H9 (cell line): ENCODE data around the gene SPHKAP. TPM values are rescaled to one million over a fixed set of nuclear protein-coding genes. Genes with fewer than 3 reads are reported as not detected.

Experiments used
- DNase-seq: peaks from one replicate; pipeline ENCODE4 v3.0.0-alpha.2; 2017
- H2AFZ ChIP-seq: one replicate; pipeline ENCODE4 v1.6.1; 2013; ENCODE audit warnings: mild to moderate bottlenecking, low read length, control low read depth, moderate library complexity
- H2AK5ac ChIP-seq: 2 replicates; pipeline ENCODE4 v1.6.1; 2013; ENCODE audit warnings: low read length, control low read depth, mixed read lengths; ENCODE audit not compliant: insufficient read length
- H2BK120ac ChIP-seq: one replicate; pipeline ENCODE4 v1.6.1; 2013; ENCODE audit warnings: low read depth, mild to moderate bottlenecking, low read length, control low read depth, inconsistent platforms; ENCODE audit not compliant: poor library complexity, severe bottlenecking
- H2BK12ac ChIP-seq: 2 replicates; pipeline ENCODE4 v1.6.1; 2013; ENCODE audit warnings: low read length, control low read depth, mixed read lengths, low read depth; ENCODE audit not compliant: insufficient read length
- H2BK15ac ChIP-seq: 2 replicates; pipeline ENCODE4 v1.6.1; 2013; ENCODE audit warnings: low read depth, low read length, control low read depth
- H2BK20ac ChIP-seq: one replicate; pipeline ENCODE4 v1.6.1; 2013; ENCODE audit warnings: low read depth, mild to moderate bottlenecking, low read length, control low read depth, inconsistent platforms; ENCODE audit not compliant: poor library complexity, severe bottlenecking
- H2BK5ac ChIP-seq: 2 replicates; pipeline ENCODE4 v1.6.1; 2013; ENCODE audit warnings: low read length, control low read depth, mixed read lengths; ENCODE audit not compliant: insufficient read length
- H3K14ac ChIP-seq: 2 replicates; pipeline ENCODE4 v1.6.1; 2013; ENCODE audit warnings: low read length, control low read depth; ENCODE audit not compliant: insufficient read depth
- H3K18ac ChIP-seq: 2 replicates; pipeline ENCODE4 v1.6.1; 2013; ENCODE audit warnings: low read depth, mild to moderate bottlenecking, mixed read lengths, low read length, control low read depth; ENCODE audit not compliant: insufficient read length
- H3K23ac ChIP-seq: 2 replicates; pipeline ENCODE4 v1.6.1; 2013; ENCODE audit warnings: low read length, control low read depth, mixed read lengths, low read depth; ENCODE audit not compliant: insufficient read length
- H3K23me2 ChIP-seq: 2 replicates; pipeline ENCODE4 v1.6.1; 2013; ENCODE audit warnings: low read depth, mild to moderate bottlenecking, mixed read lengths, low read length, control low read depth; ENCODE audit not compliant: insufficient read length, poor library complexity, severe bottlenecking
- H3K27ac ChIP-seq: 2 replicates; pipeline ENCODE4 v1.5.1; 2013; ENCODE audit warnings: low read length, control low read depth, mixed read lengths, low read depth; ENCODE audit not compliant: insufficient read length
- H3K27me3 ChIP-seq: 2 replicates; pipeline ENCODE4 v1.6.1; 2013; ENCODE audit warnings: low read length, control low read depth, inconsistent platforms; ENCODE audit not compliant: insufficient read depth
- H3K4ac ChIP-seq: 2 replicates; pipeline ENCODE4 v1.6.1; 2013; ENCODE audit warnings: low read depth, mild to moderate bottlenecking, control low read depth, inconsistent platforms, low read length, moderate library complexity
- H3K4me1 ChIP-seq: 2 replicates; pipeline ENCODE4 v1.6.1; 2013; ENCODE audit warnings: low read length, control low read depth, inconsistent platforms; ENCODE audit not compliant: insufficient read depth
- H3K4me2 ChIP-seq: 2 replicates; pipeline ENCODE4 v1.6.1; 2013; ENCODE audit warnings: low read length, control low read depth, mixed read lengths; ENCODE audit not compliant: insufficient read length, insufficient read depth
- H3K56ac ChIP-seq: 2 replicates; pipeline ENCODE4 v1.6.1; 2013; ENCODE audit warnings: low read depth, mild to moderate bottlenecking, mixed read lengths, low read length, control low read depth; ENCODE audit not compliant: insufficient read length
- H3K79me1 ChIP-seq: 2 replicates; pipeline ENCODE4 v1.6.1; 2013; ENCODE audit warnings: low read depth, mild to moderate bottlenecking, moderate library complexity, low read length, control low read depth, inconsistent platforms; ENCODE audit not compliant: insufficient read depth, poor library complexity, severe bottlenecking
- H3K79me2 ChIP-seq: 2 replicates; pipeline ENCODE4 v1.6.1; 2013; ENCODE audit warnings: low read length, control low read depth, inconsistent platforms; ENCODE audit not compliant: insufficient read depth
- H3K9ac ChIP-seq: 2 replicates; pipeline ENCODE4 v1.6.1; 2013; ENCODE audit warnings: low read length, control low read depth, mixed read lengths; ENCODE audit not compliant: insufficient read length; ENCODE audit errors: extremely low read depth
- H3K9me3 ChIP-seq: one replicate; pipeline ENCODE4 v1.6.1; 2013; ENCODE audit warnings: low read depth, low read length, inconsistent platforms; ENCODE audit not compliant: control insufficient read depth
- H3T11ph ChIP-seq: one replicate; pipeline ENCODE4 v1.6.1; 2013; ENCODE audit warnings: mild to moderate bottlenecking, low read length, control low read depth, inconsistent platforms
- H4K20me1 ChIP-seq: one replicate; pipeline ENCODE4 v1.6.1; 2013; ENCODE audit not compliant: control insufficient read depth, insufficient read length, insufficient read depth
- H4K5ac ChIP-seq: 2 replicates; pipeline ENCODE4 v1.6.1; 2013; ENCODE audit warnings: low read depth, mild to moderate bottlenecking, mixed read lengths, low read length, control low read depth; ENCODE audit not compliant: insufficient read length
- H4K8ac ChIP-seq: replicated peaks from 2 replicates; pipeline ENCODE4 v1.6.1; 2013; ENCODE audit warnings: low read length, control low read depth, mixed read lengths, low read depth; ENCODE audit not compliant: insufficient read length
- H4K91ac ChIP-seq: 2 replicates; pipeline ENCODE4 v1.6.1; 2013; ENCODE audit warnings: low read depth, mild to moderate bottlenecking, moderate library complexity, mixed read lengths, low read length, control low read depth; ENCODE audit not compliant: insufficient read length
- H3K27ac Mint-ChIP-seq, 3 experiments: 2 replicates in 2 of 3; 3 replicates in 1 of 3; pipeline ENCODE4 v1.8.0; 2020 to 2021; ENCODE audit warnings: mixed read lengths in 3 of 3, mild to moderate bottlenecking in 1 of 3, moderate library complexity in 1 of 3
- H3K27me3 Mint-ChIP-seq: 2 replicates; pipeline ENCODE4 v1.8.0; 2021; ENCODE audit warnings: low read depth, mild to moderate bottlenecking, moderate library complexity, mixed read lengths
- H3K36me3 Mint-ChIP-seq, 3 experiments: 2 replicates in 2 of 3; 3 replicates in 1 of 3; pipeline ENCODE4 v1.8.0; 2020 to 2021; ENCODE audit warnings: low read depth in 3 of 3, mixed read lengths in 3 of 3; ENCODE audit not compliant: insufficient read depth in 1 of 3
- H3K4me1 Mint-ChIP-seq, 2 experiments: 2 replicates each; pipeline ENCODE4 v1.8.0; 2020; ENCODE audit warnings: mixed read lengths in 2 of 2
- H3K4me3 Mint-ChIP-seq, 2 experiments: 2 replicates in 1 of 2; 3 replicates in 1 of 2; pipeline ENCODE4 v1.8.0; 2020 to 2021; ENCODE audit warnings: mild to moderate bottlenecking in 2 of 2, mixed read lengths in 2 of 2, moderate library complexity in 1 of 2
- H3K9me3 Mint-ChIP-seq, 2 experiments: 2 replicates in 1 of 2; 3 replicates in 1 of 2; pipeline ENCODE4 v1.8.0; 2020; ENCODE audit warnings: mild to moderate bottlenecking in 2 of 2, mixed read lengths in 2 of 2, moderate library complexity in 1 of 2
- CTCF ChIP-seq: fragments of 200-600 bp; sonication (generic); conservative IDR thresholded peaks from 3 replicates; pipeline ENCODE4 v1.8.0; 2021; ENCODE audit warnings: antibody characterized with exemption, mild to moderate bottlenecking
- WGBS: extraction: QIAGEN DNeasy Blood & Tissue Kit; methylation state at CpG from one replicate; pipeline ENCODE4 v1.1.7; 2013; ENCODE audit warnings: missing lambda C conversion rate, low lambda C conversion rate, mixed read lengths; ENCODE audit not compliant: insufficient read length; ENCODE audit errors: extremely low coverage; 5-methylcytosine and 5-hydroxymethylcytosine counted together
- total RNA-seq: library from RNA; stranded (reverse); gene quantifications from 2 replicates; pipeline ENCODE4 v1.2.1, GENCODE V29; 2021

SPHKAP gene
- total RNA-seq, 1 experiment from 2014 or later: not detected

DNA sequence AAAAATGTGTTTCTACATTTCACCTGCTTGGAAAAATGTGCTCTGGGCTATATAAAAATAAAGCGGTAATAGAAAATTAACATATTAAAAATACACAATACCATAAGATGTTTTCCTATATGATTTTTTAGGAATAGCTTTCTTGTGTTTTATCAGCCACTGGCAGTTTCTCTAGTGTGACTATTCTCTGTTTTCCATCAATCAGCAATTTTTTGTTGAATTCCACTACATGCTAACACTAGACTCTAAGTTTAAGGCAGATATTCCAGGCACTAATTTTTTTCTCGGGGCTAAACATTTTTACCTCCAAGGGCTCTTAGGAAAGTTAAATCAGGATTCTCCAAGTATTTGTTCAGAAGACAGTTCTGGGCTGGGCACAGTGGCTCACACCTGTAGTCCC lies 140.5 kb downstream of the SPHKAP start:
- no peak for TF ChIP-seq CTCF
- H3K9me3 Mint-ChIP-seq: no peaks in the 10 kb centered on the region
- Histone ChIP-seq H3K79me2 (no peaks in the 10 kb centered on the region), H3K56ac (no peak overlapping the region), H4K91ac (no peak overlapping the region), H4K20me1 (no peaks in the 10 kb centered on the region), H3K4me2 (no peak overlapping the region), H3K14ac (no peak overlapping the region), H3K4me1 (no peaks in the 10 kb centered on the region), H3K9ac (no peak overlapping the region), H2BK120ac (no peak overlapping the region), H3K4ac (no peak overlapping the region), H2BK5ac (no peak overlapping the region), H3K27me3 (no peaks in the 10 kb centered on the region), H3K9me3 (no peaks in the 10 kb centered on the region), H4K8ac (no peak overlapping the region), H3K23ac (no peak overlapping the region), H3K27ac (no peak overlapping the region), H3T11ph (no peak overlapping the region), H2AFZ (no peak overlapping the region), H2BK12ac (no peak overlapping the region), H2BK20ac (no peak overlapping the region), H3K23me2 (no peaks in the 10 kb centered on the region), H2BK15ac (no peak overlapping the region), H2AK5ac (no peak overlapping the region), H4K5ac (no peak overlapping the region), H3K79me1 (no peaks in the 10 kb centered on the region), H3K18ac (no peak overlapping the region)
- no peak overlapping the region for H3K27ac Mint-ChIP-seq
- no peaks in the 10 kb centered on the region for H3K27me3 Mint-ChIP-seq
- H3K36me3 Mint-ChIP-seq: no peaks in the 10 kb centered on the region
- DNase-seq: no peak
- H3K4me3 Mint-ChIP-seq: no peak overlapping the region
- H3K4me1 Mint-ChIP-seq: no peaks in the 10 kb centered on the region
- no CpG with 5 or more reads among the region's 2 CpGs for WGBS
